ENCODE data around the gene RNF26. TPM values are rescaled to one million over a fixed set of nuclear protein-coding genes. Genes with fewer than 3 reads are reported as not detected.

RNF26 gene
- total and polyA plus RNA-seq, 10 of the 15 experiments (the other 5 are each of a cell fraction or from before 2014, with no cell fraction given): 2.8 to 54.5 (median 17.7) TPM

DNA sequence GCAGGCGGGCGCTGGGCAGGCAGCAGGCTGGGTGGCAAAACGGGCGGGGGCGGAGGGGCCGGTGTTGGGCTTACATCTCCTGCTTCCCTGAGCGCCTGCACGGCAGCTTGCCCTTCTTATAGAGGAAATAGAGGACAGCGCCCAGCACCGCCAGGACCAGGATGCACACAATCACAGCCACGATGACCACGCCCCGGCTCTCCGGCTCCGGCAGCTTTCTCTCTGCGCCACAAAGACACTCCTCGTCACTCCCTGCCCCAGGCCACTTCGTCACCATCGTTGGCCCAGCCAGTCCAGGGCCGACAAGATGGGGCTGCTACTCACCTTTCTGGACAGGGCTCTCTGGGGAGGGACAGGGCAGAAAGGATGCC lies 23.7 kb upstream of the RNF26 start (continued):
- TF ChIP-seq, protein P1, sequence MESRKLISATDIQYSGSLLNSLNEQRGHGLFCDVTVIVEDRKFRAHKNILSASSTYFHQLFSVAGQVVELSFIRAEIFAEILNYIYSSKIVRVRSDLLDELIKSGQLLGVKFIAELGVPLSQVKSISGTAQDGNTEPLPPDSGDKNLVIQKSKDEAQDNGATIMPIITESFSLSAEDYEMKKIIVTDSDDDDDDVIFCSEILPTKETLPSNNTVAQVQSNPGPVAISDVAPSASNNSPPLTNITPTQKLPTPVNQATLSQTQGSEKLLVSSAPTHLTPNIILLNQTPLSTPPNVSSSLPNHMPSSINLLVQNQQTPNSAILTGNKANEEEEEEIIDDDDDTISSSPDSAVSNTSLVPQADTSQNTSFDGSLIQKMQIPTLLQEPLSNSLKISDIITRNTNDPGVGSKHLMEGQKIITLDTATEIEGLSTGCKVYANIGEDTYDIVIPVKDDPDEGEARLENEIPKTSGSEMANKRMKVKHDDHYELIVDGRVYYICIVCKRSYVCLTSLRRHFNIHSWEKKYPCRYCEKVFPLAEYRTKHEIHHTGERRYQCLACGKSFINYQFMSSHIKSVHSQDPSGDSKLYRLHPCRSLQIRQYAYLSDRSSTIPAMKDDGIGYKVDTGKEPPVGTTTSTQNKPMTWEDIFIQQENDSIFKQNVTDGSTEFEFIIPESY (IDR thresholded peaks at IDR 0.05): no peak
- TF ChIP-seq, protein P2, sequence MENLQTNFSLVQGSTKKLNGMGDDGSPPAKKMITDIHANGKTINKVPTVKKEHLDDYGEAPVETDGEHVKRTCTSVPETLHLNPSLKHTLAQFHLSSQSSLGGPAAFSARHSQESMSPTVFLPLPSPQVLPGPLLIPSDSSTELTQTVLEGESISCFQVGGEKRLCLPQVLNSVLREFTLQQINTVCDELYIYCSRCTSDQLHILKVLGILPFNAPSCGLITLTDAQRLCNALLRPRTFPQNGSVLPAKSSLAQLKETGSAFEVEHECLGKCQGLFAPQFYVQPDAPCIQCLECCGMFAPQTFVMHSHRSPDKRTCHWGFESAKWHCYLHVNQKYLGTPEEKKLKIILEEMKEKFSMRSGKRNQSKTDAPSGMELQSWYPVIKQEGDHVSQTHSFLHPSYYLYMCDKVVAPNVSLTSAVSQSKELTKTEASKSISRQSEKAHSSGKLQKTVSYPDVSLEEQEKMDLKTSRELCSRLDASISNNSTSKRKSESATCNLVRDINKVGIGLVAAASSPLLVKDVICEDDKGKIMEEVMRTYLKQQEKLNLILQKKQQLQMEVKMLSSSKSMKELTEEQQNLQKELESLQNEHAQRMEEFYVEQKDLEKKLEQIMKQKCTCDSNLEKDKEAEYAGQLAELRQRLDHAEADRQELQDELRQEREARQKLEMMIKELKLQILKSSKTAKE (IDR thresholded peaks at IDR 0.05; ENCODE audit: low read depth, poor library complexity, severe bottlenecking): no peak
- no peak for TF ChIP-seq CBFB (IDR thresholded peaks at IDR 0.05; ENCODE audit: low read depth)
- TF ChIP-seq MEF2A (IDR thresholded peaks at IDR 0.05; ENCODE audit: insufficient read depth, low read depth, low read length): no peak
- TF ChIP-seq ZNF207 (IDR thresholded peaks at IDR 0.05; ENCODE audit: borderline replicate concordance): no peak
- TF ChIP-seq SUZ12 (IDR thresholded peaks at IDR 0.05; ENCODE audit: unreplicated experiment): no peak

DNA sequence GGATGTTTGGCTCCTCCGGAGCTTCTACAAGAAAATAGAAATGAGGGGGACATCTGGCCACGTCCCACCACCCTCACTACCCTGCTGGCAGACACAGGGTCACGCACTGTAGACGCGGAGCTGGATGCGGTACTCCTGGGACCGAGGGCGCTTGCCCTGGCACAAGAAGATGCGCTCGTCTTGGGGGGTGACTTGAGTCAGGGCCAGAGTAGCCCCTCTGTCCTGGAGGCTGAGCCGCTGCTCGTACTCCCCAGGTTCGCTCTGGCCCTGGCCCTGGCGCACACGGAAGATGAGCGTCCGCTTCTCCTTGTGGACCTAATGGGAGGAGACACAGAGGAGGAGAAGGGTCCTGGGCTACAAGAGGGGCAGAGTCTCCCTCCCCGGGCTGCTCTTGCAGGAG lies 19.6 kb upstream of the RNF26 start:
- peaks cover 1 to 15% of the 10 kb centered on the region in 2 experiments; a peak in 3 of 4 replicates for H3K27me3 ChIP-seq (replicated peaks in 1 of 2; ENCODE audit: control insufficient read depth in 2 of 2, insufficient read depth in 2 of 2, low read length in 1 of 2)
- no peak for DNase-seq (ENCODE audit: low read depth, low spot score)
- RAD21 ChIA-PET (ENCODE audit: unreplicated experiment): interaction anchor here (0.6 to 2.1 kb wide), 5 partner anchors 8 to 146 kb away, joined by 3 to 4 read pairs (median 3); no protein-coding TSS in a partner anchor
- FAIRE-seq: no peak
- H3K4me3 ChIP-seq: no peak overlapping the region
- H3K9ac ChIP-seq (ENCODE audit: control insufficient read depth, insufficient read depth, low read length): no peak overlapping the region
- peaks cover 0 to 8% of the 10 kb centered on the region in 2 experiments; a peak in 1 of 4 replicates for H3K36me3 ChIP-seq (ENCODE audit: control insufficient read depth in 2 of 2, insufficient read depth in 2 of 2, low read length in 1 of 2)
- H3K9me3 ChIP-seq (replicated peaks; ENCODE audit: control insufficient read depth, insufficient read depth, low read length): no peaks in the 10 kb centered on the region
- H4K20me1 ChIP-seq (ENCODE audit: control insufficient read depth, insufficient read depth): no peaks in the 10 kb centered on the region
- 86% methylated on average over 18 of the region's 18 CpGs for WGBS (ENCODE audit: insufficient coverage, insufficient replicate concordance, low lambda C conversion rate, missing lambda C conversion rate)
- ATAC-seq: no peak
- no peak overlapping the region; the same call in 1 of the 2 replicates for H3K4me2 ChIP-seq (ENCODE audit: control insufficient read depth, insufficient read depth)
- BruUV-seq (replicated peaks): no TSS peak
- CTCF ChIA-PET: interaction anchor here (1.2 to 2.8 kb wide), 3 partner anchors 9 to 24 kb away, joined by 4 to 11 read pairs (median 8); no protein-coding TSS in a partner anchor
- no peaks in the 10 kb centered on the region for H3K79me2 ChIP-seq (ENCODE audit: control insufficient read depth, insufficient read depth, low read length)
- peaks cover 31% of the 10 kb centered on the region for H3K4me1 ChIP-seq (ENCODE audit: control insufficient read depth, insufficient read depth, low read length)
- POLR2A ChIA-PET: no interaction called here
- no peak for TF ChIP-seq HCFC1 (IDR thresholded peaks at IDR 0.05; ENCODE audit: low read length)
- TF ChIP-seq NFXL1 (IDR thresholded peaks at IDR 0.05; ENCODE audit: borderline replicate concordance): no peak
- no peak for TF ChIP-seq CBX5 (IDR thresholded peaks at IDR 0.05; ENCODE audit: low read depth)
- TF ChIP-seq MTA2 (IDR thresholded peaks at IDR 0.05; ENCODE audit: low read depth): no peak
- TF ChIP-seq, protein P3, sequence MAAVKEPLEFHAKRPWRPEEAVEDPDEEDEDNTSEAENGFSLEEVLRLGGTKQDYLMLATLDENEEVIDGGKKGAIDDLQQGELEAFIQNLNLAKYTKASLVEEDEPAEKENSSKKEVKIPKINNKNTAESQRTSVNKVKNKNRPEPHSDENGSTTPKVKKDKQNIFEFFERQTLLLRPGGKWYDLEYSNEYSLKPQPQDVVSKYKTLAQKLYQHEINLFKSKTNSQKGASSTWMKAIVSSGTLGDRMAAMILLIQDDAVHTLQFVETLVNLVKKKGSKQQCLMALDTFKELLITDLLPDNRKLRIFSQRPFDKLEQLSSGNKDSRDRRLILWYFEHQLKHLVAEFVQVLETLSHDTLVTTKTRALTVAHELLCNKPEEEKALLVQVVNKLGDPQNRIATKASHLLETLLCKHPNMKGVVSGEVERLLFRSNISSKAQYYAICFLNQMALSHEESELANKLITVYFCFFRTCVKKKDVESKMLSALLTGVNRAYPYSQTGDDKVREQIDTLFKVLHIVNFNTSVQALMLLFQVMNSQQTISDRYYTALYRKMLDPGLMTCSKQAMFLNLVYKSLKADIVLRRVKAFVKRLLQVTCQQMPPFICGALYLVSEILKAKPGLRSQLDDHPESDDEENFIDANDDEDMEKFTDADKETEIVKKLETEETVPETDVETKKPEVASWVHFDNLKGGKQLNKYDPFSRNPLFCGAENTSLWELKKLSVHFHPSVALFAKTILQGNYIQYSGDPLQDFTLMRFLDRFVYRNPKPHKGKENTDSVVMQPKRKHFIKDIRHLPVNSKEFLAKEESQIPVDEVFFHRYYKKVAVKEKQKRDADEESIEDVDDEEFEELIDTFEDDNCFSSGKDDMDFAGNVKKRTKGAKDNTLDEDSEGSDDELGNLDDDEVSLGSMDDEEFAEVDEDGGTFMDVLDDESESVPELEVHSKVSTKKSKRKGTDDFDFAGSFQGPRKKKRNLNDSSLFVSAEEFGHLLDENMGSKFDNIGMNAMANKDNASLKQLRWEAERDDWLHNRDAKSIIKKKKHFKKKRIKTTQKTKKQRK (IDR thresholded peaks at IDR 0.05; ENCODE audit: low read depth, low read length): no peak
- TF ChIP-seq MYC (IDR thresholded peaks at IDR 0.05; ENCODE audit: insufficient read depth, insufficient read length, insufficient replicate concordance, low read length, severe bottlenecking): no peak
- TF ChIP-seq GATAD2B (conservative IDR thresholded peaks at IDR 0.05; ENCODE audit: low read depth): no peak
- no peak for TF ChIP-seq NR2F1 (conservative IDR thresholded peaks at IDR 0.05)
- TF ChIP-seq TCF3 (IDR thresholded peaks at IDR 0.05; ENCODE audit: borderline replicate concordance, insufficient read depth, low read depth, low read length): no peak
- SMC1A ChIA-PET (ENCODE audit: uncharacterized antibody, unreplicated experiment): interaction anchor here (0.5 to 1.6 kb wide), 4 partner anchors 8 to 51 kb away, joined by 3 read pairs; no protein-coding TSS in a partner anchor
- H2AFZ ChIP-seq (ENCODE audit: control insufficient read depth, low read depth, low read length): no peak overlapping the region
- in situ Hi-C loops (cut with MboI) (no loop called here), intact Hi-C loops (cut with micrococcal nuclease; ENCODE audit: unreplicated experiment) (no loop called here)
- no peak overlapping the region for H3K27ac ChIP-seq (ENCODE audit: control insufficient read depth, insufficient read depth)
